HCEC 1CT (cell line): Measurements from ENCODE around the gene CHD2.
"Not testable (repeated sequence)": the region's sequence is repeated elsewhere in the genome, so short reads cannot be mapped to it uniquely, and the experiment has no call there.

Experiments
- DNase-seq: peaks from one replicate; pipeline ENCODE4 v3.0.0-alpha.2; 2017

CHD2 gene

DNA sequence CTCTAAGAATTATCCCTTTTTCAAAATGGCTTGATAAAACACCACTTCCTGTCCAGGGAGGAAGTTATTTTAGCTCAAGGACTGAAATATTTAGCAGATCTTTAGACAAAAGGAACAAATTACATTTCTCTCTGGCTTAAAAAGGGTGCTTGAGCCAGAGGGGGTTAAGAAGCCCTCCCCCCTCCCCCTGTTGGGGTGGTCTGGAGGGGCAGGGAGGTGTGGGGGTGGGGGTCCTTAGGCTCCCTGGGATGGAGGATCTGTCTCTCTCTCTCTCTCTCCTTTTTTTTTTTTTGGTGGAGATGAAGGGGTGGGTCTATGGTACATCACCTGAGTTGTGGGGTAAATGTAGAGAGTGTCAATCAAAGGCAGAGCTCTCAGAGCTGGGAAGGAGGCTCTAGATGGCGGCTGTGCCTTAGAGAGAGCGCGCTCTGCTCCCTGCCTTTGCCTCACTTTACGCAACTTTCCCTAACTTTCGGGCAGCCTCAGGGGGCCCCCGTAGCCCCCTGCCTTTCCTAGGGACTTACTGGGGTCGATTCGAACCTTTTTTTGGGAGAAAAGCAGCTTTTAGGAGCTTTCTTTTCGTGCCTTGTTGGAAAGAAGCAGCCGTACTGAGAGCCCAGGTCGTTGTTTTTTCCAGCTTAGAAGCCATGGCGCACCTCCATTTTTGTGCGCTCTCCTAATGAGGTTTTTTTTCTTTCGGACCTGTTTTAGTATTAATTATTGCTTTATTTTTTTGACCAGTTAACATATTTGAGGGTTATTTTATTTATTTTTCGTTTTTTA is at the start of gene CHD2:
CHD2 (plus strand) TSS at position 377 of the 783 bp plus-strand sequence. CDS start 914 bp downstream, outside the sequence.
- peak; percentile 91 for DNase-seq

DNA sequence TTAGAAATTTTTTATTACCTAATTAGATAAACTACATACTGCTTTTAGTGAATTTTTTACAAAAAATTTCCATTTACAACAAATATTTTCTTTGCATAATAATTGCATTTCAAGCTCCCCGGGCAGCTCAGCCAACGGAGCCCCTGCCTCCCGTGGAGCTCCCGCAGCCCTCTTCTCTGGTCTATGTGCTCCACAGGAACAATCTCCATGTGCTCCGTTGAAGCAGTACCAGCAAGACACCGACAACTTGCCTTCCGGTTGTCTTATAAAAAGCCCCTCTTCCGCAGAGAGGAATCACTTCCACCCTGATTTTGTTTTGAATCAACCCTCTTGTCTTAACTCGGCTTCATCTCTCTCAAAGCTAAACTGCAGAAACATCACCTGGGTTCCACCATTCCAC is 46.9 kb upstream of the CHD2 start:
- DNase-seq = no peak

DNA sequence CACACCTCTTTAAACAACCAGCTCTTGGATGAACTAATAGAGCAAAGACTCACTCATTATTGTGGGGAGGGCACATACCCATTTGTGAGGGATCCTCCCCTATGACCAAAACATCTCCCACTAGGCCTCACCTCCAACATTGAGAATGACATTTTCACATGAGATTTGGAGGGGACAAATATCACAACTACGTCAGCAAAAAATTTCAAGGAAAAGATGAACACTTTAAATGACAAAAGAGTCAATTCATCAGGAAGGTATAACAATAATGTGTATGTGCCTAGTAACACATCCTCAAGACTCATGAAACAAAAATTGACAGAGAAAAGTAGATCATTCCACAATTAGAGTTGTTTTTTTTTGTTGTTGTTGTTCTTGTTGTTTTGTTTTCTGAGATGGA is 38.4 kb upstream of the CHD2 start:
- DNase-seq = no peak

DNA sequence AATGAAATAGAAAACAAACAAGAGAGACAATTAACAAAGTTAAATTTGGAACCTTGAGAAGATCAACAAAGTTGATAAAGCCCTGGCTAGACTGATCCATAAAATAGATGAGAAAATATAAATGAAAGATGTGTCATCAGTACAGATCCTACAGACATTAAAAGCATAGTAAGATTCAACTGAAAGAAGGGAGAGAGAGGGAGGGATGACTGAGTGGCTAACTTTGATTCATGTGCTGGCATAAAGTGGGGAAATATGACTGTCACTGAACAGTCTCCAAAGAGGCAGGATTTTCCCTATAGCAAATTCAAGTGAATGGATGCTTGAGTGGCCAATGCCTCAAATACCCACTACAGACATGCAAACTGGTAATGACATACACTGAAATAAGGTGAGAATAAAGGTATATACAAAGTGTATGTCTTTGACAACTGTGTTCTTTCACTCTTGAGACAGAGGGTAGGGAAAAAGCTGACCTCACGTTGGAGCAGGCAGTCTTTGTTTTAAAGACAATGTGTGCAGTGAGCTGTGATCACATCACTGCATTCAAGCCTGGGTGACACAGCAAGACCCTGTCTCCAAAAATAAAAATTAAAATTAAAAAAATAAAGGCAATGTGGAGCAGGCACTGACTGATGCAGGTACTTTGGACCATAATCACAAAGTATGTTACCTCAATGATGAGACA is 35.9 kb upstream of the CHD2 start:
- DNase-seq = no peak

DNA sequence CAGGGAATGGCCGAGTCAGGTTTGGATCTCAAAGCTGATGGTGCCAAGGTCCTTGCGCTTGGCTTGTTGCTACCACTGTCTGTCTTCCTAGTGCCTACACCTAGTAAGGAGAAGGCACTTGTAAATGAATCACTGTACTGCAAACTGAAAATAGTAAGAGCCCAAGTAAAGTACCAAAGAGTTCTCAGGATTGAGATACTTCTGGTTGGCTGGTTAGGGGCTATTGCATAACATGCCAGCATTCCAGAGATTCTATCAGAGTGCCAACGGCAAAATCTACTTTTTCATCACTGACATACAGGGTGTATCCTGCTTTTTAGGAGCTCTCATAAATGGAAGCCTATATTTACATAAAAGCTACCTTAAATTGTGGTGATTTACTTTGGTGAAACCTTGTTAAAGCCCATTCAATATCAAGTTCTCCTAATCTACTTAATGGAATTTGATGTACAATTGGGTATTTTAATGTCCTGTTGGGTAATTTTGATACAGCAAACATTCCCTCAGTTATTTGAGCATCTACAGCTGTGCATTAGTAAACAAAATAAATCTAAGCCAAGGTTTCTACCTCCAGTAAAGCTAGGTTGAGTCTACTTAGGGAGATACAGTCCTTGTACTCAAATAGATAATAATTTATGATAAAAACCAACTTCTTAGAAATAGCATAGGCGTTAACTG is 30.7 kb upstream of the CHD2 start:
- peak; percentile 47 for DNase-seq

DNA sequence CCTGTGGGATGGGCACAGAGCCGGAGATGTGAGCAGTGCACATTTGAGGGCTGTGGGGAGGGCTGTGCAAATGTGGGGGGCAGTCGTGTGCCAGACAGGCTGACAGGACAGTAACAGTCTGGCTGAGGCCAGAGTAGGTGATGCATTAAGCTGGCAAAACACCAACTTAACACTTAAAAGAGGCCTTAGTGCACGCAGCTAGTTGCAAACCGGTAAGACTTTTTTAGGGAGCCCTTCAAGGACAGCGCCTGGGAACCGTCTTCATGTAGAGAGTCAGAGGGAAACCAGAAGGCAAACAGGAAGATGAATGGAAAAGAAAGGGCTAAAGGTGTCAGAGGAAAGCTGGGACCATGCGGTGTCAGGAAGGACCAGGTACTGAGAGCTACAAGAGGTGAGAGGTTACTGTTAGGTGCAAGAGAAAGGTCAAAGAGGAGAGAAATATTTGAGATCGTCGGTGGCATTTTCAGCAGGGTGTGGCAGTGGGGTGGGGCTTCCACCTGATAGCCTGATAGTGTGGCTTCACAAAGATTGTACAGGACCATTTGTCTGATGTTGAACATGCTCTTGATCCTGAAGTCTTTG is 30.0 kb upstream of the CHD2 start:
- DNase-seq = no peak

DNA sequence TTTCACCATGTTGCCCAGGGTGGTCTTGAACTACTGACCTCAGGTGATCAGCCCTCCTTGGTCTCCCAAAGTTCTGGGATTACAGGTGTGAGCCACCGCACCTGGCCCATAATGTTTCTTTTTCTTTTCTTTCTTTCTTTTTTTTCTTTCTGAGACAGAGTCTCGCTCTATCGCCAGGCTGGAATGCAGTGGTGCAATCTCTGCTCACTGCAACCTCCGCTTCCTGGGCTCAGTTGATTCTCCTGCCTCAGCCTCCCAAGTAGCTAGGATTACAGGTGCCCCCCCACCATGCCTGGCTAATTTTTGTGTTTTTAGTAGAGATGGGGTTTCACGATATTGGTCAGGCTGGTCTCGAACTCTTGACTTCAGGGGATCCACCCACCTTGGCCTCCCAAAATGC is 27.2 kb upstream of the CHD2 start:
- DNase-seq = not testable (repeated sequence)

DNA sequence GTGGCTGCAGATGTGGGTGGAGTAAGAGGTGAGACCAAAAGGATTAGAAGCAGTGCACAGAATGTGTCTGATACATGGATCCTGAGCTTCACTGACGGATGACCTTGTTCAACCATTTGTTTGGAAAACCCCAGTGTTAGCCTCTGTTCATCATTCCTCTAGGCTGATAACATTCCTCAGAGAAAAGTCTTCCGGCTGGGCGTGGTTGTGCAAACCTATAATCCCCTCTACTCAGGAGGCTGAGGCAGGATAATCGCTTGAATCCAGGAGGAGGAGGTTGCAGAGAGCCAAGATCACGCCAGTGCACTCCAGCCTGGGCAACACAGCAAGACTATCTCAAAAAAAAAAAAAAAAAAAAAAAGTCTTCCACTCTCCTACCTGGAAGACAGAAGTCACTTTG is 23.1 kb upstream of the CHD2 start:
- no peak for DNase-seq

DNA sequence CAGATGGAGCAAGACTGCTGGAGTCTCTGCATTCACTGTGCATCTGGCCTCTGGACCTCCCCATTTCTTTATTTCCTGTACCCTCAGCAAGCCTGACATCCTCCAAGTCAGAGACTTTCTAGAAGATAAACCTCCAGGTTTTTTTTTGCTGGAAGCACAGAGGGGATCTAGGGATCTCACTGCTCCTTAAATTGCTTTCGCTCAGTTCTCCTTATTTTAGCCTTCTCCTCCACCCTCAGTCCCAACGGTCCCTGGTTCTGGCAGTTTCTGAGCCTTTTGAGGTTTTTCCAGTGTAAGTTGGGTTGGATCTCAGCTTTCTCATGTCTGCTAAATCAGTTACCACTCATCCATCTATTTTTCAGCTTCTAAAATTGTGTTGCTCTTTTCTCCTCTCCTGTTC is 22.7 kb upstream of the CHD2 start:
- no peak for DNase-seq

DNA sequence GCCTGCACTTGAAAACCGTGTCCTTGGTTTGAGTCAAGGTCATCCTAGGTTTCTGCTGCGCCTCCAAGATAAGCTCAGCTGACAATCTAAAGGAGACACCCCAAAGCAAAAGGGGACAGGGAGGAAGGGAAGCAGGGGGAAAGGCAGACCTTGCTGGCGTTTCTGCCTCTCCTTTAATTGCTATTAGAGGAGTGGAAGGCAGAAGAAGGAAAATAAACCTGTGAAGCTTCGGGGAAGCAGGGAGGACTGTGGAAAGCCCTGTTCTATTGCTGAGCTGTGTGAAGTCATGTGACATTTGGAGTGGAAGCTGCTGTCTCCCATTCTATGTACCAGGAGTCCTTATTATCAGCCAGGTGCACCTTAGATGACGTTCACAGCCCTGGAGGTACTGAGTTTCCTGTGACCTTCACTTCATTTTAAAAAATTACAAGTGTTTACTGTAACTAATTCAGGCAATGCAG is 21.5 kb upstream of the CHD2 start:
- DNase-seq = no peak

DNA sequence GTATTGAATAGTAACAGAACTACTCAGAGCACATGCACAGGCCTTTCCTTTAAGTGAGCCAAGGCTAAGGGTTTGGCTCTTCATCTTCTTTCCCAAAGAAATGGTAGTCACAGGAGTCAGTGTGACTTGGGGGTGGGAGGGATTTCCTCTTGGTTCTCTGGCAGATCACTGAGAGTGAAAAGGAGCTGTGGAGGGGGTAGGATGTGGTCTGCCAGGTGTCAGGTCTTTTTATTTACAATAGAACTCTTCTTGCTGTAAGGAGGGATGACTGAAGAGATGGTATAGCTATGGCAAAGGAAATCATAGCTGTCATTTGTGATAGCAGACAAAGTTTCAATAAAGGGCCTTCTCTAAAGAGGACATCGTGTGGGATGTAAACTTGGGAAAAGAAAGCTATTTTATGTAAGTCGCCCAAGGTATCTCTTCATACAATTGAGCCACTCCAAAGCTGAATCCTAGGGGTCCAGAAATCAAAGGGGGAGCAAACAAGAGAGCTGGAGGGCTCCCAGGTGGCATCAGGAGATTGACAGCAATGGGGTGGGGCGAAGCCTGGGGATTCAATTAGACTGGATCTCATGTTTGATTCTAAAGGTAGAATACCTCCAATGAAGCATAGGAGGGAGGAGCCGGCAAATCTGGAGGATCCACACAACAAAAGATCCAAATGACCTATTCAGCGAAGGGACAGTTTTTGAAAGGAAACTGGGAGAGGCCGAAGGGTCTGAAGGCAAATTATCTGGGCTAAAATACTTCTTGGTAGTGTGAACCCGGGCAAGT is 20.0 kb upstream of the CHD2 start:
- no peak for DNase-seq

DNA sequence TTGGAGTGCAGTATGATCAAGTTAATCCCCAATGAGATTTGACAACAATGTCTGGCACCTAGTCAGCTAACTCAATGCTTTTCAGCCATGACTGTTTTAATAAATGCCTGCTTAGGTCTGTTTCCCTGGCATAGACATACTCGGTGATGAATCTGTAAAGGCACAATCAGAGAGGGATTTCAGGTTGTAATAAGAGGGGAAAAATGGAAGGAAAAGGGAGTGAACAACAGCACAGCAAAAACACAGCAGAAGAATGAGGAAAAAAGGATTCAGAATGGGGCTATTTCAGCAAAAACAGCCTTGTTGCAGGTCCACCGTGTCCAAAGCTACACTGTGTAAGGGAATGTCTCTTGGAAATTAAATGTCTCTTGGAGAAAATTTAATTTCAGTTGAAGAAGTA is 19.3 kb upstream of the CHD2 start:
- no peak for DNase-seq

DNA sequence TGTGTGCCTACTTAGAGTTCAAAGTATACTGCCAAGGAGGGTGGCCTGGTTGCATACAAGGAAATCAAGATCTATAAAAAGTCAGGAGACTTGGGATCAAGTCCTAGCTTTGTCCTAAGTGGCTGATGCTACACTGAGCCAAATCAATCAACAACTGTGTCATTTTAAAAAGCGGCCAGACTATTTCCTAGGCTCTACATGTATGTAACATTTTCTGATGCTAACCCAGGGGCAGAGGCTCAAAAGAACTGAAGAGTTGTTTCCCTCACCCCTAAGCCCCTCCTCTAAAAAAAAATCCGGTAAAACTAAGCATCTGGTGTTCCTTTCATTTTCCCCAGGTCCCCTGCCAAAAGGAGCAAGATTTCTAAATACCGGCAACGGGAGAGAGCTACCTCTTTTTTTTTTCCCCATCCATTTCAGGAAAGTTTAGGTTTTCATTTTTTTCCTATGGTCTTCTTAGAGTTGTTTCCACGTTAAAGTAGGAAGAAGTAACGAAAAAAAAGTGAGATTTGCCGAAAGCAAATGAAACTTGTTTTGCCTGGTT is 18.8 kb upstream of the CHD2 start:
- DNase-seq = no peak

DNA sequence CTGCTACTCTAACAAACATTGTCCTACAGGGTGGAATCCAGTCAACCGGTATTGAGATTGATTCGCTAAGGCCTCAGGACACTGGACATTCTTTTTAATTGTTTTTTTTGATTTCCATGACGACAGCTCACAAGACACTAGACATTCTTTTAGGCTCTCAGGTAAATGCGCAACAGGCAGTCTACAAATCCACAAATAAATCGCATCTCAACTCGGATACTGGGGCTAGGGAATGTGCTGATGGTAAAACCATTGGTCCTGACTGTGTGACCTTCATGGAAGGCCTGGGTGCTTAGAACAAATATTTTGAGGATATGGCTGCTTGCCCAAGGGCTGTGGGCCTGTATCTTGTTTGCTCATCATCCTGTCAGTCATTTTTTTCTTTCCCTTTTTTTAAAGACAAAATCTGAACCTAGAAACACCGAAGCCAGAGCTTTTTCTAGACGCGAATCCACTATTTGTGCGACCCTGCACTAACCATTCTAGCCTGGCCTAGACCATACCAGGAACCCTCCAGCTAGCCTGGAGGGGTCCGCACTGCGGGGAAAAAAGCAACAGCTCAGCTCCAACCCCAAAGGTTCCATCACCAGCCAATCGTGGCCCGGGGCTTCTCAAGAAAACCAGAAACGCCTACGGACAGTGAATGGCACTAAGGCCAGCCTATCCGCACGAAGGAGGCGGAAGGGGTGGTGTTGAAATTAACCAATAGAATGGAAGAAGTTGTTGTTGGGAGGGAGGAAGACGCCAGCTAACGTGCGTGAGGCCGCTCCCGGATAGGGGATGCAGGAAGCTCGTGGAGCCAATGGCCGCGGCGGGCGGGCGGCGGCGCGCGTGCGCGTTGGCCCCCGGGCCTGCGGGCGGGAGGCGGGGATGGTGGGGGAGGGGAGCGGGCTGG is 18.1 kb upstream of the CHD2 start:
- DNase-seq = peak; percentile 99

DNA sequence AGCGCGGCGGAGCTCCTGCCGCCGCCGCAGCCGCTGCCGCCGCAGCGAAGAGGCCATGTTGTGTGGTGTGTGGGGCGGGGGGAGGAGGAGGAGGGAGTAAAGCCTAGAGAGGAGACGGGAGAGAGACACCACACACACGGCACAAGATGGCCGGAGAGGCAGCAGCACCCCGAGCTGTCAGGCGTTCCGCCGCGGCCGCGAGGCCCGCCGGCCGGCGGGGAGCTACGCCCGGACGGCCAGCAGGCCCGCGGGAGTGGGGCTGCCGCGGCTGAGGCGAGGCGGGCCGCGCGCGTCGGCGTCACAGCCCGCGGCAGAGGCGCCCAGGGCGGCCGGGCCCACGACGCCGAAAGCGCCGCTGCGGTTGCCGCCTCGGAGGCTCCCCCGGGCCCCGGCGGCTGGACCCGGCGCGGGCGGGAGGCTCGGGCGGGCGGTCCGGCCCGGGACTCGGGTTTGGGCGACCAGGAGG is 17.4 kb upstream of the CHD2 start:
- DNase-seq = no peak

DNA sequence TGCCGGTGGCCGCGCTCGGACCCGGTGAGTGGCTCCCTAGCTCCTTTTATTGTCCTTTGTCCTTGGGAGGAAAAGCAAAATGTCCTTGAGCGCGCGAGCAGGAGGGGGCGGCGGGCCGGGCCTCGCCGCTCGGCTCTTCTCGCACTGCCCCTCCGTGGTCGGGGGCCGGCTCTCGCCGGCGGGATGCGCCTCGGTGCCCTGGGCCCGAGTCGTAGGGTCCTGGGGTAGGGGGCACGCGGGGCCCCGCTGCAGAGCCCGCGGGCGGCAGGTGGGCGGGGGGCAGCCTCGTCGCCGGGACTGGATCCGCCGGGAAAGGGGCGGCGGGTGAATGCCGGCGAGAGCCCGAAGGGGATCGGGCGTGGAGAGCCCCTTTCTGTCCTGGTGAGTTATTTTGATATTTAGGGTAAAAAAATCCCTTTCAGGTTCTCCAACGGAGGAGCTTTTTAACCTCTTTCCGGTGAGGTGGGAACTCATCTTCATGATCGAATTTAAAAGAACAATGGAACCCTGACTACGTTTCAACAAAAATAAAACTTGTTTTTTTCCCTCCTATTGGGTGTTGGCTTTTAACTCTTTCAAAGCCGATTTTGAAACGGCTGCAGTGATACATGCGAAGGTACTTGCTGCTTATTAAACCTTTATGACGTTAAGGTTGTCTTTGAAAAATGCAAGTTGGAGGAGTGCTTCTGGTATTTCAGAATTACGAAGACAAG is 16.8 kb upstream of the CHD2 start:
- DNase-seq = no peak

DNA sequence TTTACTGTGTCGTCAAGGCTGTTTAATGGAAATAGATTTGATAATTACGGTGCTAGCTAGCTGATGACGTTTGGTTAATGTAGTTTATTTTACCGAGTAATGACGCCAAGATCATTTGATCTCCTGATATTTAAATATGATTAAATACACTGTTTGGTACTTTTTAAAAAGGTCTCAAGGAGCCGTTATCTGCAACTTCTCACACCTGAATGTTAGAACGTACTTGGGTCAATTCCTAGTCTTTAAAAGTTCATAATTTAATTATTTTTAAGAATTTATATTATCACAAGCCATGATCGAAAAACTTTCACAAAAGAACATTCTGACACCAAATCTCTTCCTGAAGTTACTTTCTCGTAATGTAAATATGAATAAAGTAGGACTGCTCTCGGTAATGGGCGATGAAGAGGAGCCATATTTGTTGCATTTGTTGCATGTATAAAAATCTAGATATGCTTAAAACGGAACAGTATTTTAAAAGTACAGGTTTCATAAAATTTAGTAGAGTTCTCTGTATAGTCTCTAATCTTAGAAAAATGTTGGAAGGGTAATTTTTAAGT is 16.2 kb upstream of the CHD2 start:
- peak; percentile 57 for DNase-seq

DNA sequence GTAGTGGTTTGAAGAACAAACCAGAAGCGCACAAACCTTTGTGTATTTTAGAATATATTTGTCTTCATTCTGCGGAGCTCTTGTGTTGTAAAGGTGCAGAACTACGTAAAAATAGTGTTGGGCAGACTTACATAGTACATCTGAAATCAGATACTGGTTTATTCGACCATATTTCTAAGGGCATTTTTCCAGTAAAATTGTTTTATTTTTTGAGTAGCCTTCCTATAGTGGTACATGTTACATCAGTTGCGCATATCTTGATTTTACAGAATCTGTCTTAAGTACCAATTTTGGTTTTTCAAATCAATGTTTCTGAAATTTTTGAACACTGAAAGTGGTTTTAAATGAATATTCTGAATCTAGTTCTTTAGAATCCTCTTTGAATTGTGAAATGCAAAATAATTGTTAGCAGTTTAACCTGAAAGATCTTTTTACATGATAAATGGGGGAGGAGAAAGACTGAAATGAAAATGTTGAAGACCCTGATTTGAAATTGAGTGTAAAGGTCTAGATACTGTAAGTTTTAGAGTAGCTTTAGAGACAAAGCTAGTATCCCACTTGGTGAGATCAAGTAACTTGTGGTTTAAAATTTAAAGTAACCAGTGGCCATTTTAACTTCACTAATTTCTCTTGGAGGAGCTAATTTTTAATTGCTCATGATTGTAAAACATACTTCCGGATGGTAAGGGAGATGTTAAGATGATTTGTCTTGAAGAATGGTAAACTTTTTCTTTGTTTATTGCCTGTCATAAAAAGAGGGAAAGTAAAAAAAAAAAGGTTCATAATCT is 15.5 kb upstream of the CHD2 start:
- DNase-seq = peak; percentile 20
